DND-41 (cell line): Measurements from ENCODE around the gene NTM.

ENCODE experiments used
- EZH2 ChIP-seq: IDR thresholded peaks from 3 replicates; pipeline ENCODE4 v1.6.1; 2012; ENCODE audit warnings: borderline replicate concordance, low read depth, mild to moderate bottlenecking, moderate library complexity, low read length, inconsistent platforms; ENCODE audit not compliant: severe bottlenecking
- TF ChIP-seq, protein P1 (sequence below): IDR thresholded peaks from 2 replicates; pipeline ENCODE4 v1.5.1; 2012; ENCODE audit warnings: borderline replicate concordance, low read length, moderate library complexity, mild to moderate bottlenecking; ENCODE audit not compliant: poor library complexity, severe bottlenecking; ENCODE audit errors: extremely low read depth

DNA sequence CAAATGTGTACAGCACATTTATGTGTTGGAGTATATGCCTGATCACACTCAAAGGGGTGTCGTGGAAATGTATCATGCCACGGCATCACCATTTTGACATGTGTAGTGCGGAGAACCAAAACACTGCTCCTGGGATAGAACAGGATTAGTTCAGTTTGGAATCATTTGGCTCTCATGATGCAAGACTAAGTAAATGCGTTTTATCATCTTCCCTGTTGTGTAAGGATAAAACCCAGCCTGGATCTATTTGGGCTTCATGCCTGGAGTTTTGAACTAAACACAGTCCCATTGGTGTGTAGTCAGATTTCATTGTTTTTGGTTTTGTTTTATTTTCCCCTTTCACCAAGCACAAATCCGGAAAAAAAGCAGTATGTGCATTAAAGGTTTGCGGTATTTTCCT lies 574.3 kb downstream of the NTM start:
- TF ChIP-seq, protein P1, sequence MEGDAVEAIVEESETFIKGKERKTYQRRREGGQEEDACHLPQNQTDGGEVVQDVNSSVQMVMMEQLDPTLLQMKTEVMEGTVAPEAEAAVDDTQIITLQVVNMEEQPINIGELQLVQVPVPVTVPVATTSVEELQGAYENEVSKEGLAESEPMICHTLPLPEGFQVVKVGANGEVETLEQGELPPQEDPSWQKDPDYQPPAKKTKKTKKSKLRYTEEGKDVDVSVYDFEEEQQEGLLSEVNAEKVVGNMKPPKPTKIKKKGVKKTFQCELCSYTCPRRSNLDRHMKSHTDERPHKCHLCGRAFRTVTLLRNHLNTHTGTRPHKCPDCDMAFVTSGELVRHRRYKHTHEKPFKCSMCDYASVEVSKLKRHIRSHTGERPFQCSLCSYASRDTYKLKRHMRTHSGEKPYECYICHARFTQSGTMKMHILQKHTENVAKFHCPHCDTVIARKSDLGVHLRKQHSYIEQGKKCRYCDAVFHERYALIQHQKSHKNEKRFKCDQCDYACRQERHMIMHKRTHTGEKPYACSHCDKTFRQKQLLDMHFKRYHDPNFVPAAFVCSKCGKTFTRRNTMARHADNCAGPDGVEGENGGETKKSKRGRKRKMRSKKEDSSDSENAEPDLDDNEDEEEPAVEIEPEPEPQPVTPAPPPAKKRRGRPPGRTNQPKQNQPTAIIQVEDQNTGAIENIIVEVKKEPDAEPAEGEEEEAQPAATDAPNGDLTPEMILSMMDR: no peak
- no peak for TF ChIP-seq EZH2
